ENCODE data around the gene PTPA. TPM values are rescaled to one million over a fixed set of nuclear protein-coding genes. Genes with fewer than 3 reads are reported as not detected.
A peak's percentile ranks its signal among the peaks of the same experiment; 100 is the strongest.

Gene PTPA
- total and polyA plus RNA-seq, 9 of the 15 experiments (the other 6 are each of a cell fraction or from before 2014, with no cell fraction given) = 1.7 to 121 (median 72.6) TPM

GRCh38 chr9:129139233-129139992 is 28.2 kb downstream of the PTPA start (continued):
- TF ChIP-seq CREB3 (tag; conservative IDR thresholded peaks at IDR 0.05; ENCODE audit: low read depth) = no peak
- no peak for TF ChIP-seq SRSF3 (IDR thresholded peaks at IDR 0.05; ENCODE audit: insufficient read depth, low read length)
- TF ChIP-seq CBX3 (IDR thresholded peaks at IDR 0.05; ENCODE audit: borderline replicate concordance in 1 of 2, low read length in 2 of 2) = peak in 1 of 2 experiments; percentile 58; a peak in 1 of 3 replicates
- no peak for TF ChIP-seq NEUROD1 (IDR thresholded peaks at IDR 0.05; ENCODE audit: borderline replicate concordance, low read depth, low read length, partially characterized antibody)
- no peak for TF ChIP-seq E2F1 (CRISPR knock-in tag; IDR thresholded peaks at IDR 0.05)
- TF ChIP-seq HNRNPLL (IDR thresholded peaks at IDR 0.05; ENCODE audit: low read depth, low read length, poor library complexity, severe bottlenecking) = peak; percentile 18
- no peak for TF ChIP-seq YBX1 (IDR thresholded peaks at IDR 0.05)
- TF ChIP-seq ZNF57 (CRISPR knock-in tag; IDR thresholded peaks at IDR 0.05) = no peak
- no peak for TF ChIP-seq THRB (CRISPR knock-in tag; conservative IDR thresholded peaks at IDR 0.05)
- no peak for TF ChIP-seq BRF1 (IDR thresholded peaks at IDR 0.05; ENCODE audit: borderline replicate concordance, extremely low read depth, insufficient read length)
- TF ChIP-seq MYBL2 (IDR thresholded peaks at IDR 0.05; ENCODE audit: low read depth) = no peak
- TF ChIP-seq MYBL2 (CRISPR knock-in tag; IDR thresholded peaks at IDR 0.05; ENCODE audit: borderline replicate concordance) = no peak
- TF ChIP-seq SREBF2 (CRISPR knock-in tag; IDR thresholded peaks at IDR 0.05) = no peak
- TF ChIP-seq ZBTB11 (CRISPR knock-in tag; IDR thresholded peaks at IDR 0.05) = no peak
- no peak; the same call in 1 of the 2 replicates for TF ChIP-seq ZNF143 (CRISPR knock-in tag; IDR thresholded peaks at IDR 0.05)
- no peak for TF ChIP-seq ADNP (tag; IDR thresholded peaks at IDR 0.05)
- no peak for TF ChIP-seq GABPA (tag; conservative IDR thresholded peaks at IDR 0.05; ENCODE audit: low read depth)
- no peak for TF ChIP-seq PHB (CRISPR knock-in tag; IDR thresholded peaks at IDR 0.05)
- no peak for TF ChIP-seq KDM4B (IDR thresholded peaks at IDR 0.05; ENCODE audit: borderline replicate concordance in 2 of 2, low read depth in 1 of 2)
